Measurements from ENCODE around the gene DLG1.

DNA sequence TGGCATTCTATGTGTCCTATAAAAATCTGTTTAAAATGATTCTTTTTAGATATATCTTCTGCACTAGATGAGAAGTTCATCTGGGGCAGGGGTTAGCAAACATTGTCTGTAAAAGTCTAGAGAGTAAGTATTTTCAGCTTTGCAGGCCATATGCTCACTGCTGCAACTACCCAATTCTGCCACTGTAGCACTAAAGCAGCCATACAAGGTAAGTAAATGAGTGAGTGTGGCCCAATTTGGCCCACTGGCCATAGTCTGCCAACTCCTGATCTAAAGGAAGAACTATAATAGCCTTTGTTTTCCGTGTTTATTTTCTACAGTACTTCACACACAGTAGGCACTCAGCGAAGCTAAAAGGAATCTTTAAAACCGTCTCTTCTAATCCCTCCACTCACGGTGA is 42.3 kb downstream of the DLG1 start:
- TF ChIP-seq CTCF (IDR thresholded peaks at IDR 0.05; ENCODE audit: low read depth, low read length, missing input control) (no peak), YY1 (IDR thresholded peaks at IDR 0.05) (no peak), MAX (IDR thresholded peaks at IDR 0.05) (no peak), SP1 (IDR thresholded peaks at IDR 0.05) (no peak), RAD21 (IDR thresholded peaks at IDR 0.05) (no peak), NR2F2 (IDR thresholded peaks at IDR 0.05) (no peak)
- TF ChIP-seq, protein P1, sequence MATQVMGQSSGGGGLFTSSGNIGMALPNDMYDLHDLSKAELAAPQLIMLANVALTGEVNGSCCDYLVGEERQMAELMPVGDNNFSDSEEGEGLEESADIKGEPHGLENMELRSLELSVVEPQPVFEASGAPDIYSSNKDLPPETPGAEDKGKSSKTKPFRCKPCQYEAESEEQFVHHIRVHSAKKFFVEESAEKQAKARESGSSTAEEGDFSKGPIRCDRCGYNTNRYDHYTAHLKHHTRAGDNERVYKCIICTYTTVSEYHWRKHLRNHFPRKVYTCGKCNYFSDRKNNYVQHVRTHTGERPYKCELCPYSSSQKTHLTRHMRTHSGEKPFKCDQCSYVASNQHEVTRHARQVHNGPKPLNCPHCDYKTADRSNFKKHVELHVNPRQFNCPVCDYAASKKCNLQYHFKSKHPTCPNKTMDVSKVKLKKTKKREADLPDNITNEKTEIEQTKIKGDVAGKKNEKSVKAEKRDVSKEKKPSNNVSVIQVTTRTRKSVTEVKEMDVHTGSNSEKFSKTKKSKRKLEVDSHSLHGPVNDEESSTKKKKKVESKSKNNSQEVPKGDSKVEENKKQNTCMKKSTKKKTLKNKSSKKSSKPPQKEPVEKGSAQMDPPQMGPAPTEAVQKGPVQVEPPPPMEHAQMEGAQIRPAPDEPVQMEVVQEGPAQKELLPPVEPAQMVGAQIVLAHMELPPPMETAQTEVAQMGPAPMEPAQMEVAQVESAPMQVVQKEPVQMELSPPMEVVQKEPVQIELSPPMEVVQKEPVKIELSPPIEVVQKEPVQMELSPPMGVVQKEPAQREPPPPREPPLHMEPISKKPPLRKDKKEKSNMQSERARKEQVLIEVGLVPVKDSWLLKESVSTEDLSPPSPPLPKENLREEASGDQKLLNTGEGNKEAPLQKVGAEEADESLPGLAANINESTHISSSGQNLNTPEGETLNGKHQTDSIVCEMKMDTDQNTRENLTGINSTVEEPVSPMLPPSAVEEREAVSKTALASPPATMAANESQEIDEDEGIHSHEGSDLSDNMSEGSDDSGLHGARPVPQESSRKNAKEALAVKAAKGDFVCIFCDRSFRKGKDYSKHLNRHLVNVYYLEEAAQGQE (IDR thresholded peaks at IDR 0.05), result no peak
- TF ChIP-seq, protein P2, sequence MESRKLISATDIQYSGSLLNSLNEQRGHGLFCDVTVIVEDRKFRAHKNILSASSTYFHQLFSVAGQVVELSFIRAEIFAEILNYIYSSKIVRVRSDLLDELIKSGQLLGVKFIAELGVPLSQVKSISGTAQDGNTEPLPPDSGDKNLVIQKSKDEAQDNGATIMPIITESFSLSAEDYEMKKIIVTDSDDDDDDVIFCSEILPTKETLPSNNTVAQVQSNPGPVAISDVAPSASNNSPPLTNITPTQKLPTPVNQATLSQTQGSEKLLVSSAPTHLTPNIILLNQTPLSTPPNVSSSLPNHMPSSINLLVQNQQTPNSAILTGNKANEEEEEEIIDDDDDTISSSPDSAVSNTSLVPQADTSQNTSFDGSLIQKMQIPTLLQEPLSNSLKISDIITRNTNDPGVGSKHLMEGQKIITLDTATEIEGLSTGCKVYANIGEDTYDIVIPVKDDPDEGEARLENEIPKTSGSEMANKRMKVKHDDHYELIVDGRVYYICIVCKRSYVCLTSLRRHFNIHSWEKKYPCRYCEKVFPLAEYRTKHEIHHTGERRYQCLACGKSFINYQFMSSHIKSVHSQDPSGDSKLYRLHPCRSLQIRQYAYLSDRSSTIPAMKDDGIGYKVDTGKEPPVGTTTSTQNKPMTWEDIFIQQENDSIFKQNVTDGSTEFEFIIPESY (IDR thresholded peaks at IDR 0.05), result no peak

Data from liver (tissue), 3 donors.